ENCODE measurements around the gene GRID2. TPM values are rescaled to one million over a fixed set of nuclear protein-coding genes. Genes with fewer than 3 reads are reported as not detected.

GRID2 gene
- total and polyA plus RNA-seq, 12 donors: 0.01 to 0.07 (median 0.07) TPM; not detected in 9

- 53 to 61% methylated on average over 1 of the region's 1 CpG for WGBS, 2 donors
- Histone ChIP-seq H3K27ac (no peak overlapping the region), H3K4me3 (no peak overlapping the region), H3K27me3 (no peaks in the 10 kb centered on the region), H3K36me3 (no peaks in the 10 kb centered on the region), H3K4me1 (no peaks in the 10 kb centered on the region), H3K9me3 (no peaks in the 10 kb centered on the region)
- TF ChIP-seq CTCF (IDR thresholded peaks at IDR 0.05): no peak
- ATAC-seq (no peak), DNase-seq (no peak)
- intact Hi-C loops (cut with DNase I): no loop called here
These were observed 1350.4 kb downstream of the GRID2 start for GRCh38 chr4:93654211-93654610.

- TF ChIP-seq CTCF (IDR thresholded peaks at IDR 0.05): no peak
- H3K27me3 ChIP-seq: no peaks in the 10 kb centered on the region
- ATAC-seq (no peak), DNase-seq (no peak)
- H3K36me3 ChIP-seq: no peaks in the 10 kb centered on the region
- H3K4me3 ChIP-seq: no peak overlapping the region
- intact Hi-C loops (cut with DNase I): no loop called here
- H3K27ac ChIP-seq: no peak overlapping the region
- 79 to 80% methylated on average over 2 of the region's 2 CpGs for WGBS, 2 donors
- no peaks in the 10 kb centered on the region for H3K4me1 ChIP-seq
- H3K9me3 ChIP-seq: peaks cover 0 to 3% (median 0%) of the 10 kb centered on the region in 11 donors
These were observed 1353.8 kb downstream of the GRID2 start for GRCh38 chr4:93657527-93657926.

- no peak for DNase-seq
- TF ChIP-seq CTCF (IDR thresholded peaks at IDR 0.05): no peak
- no peaks in the 10 kb centered on the region for H3K36me3 ChIP-seq
- H3K9me3 ChIP-seq: peaks cover 0 to 3% (median 0%) of the 10 kb centered on the region in 11 donors
- no peaks in the 10 kb centered on the region for H3K4me1 ChIP-seq
- intact Hi-C loops (cut with DNase I): no loop called here
- WGBS, 2 donors: 59 to 90% methylated on average over 3 of the region's 3 CpGs
- H3K27me3 ChIP-seq: no peaks in the 10 kb centered on the region
- no peak overlapping the region for H3K4me3 ChIP-seq
- H3K27ac ChIP-seq: no peak overlapping the region
- ATAC-seq: no peak
These were observed 1354.7 kb downstream of the GRID2 start for GRCh38 chr4:93658443-93658842.

- Histone ChIP-seq H3K9me3 (peaks cover 0 to 3% (median 0%) of the 10 kb centered on the region in 11 donors), H3K27ac (no peak overlapping the region), H3K4me1 (no peaks in the 10 kb centered on the region), H3K27me3 (no peaks in the 10 kb centered on the region), H3K36me3 (no peaks in the 10 kb centered on the region), H3K4me3 (no peak overlapping the region)
- intact Hi-C loops (cut with DNase I): no loop called here
- WGBS, 2 donors: 81% methylated on average over 2 of the region's 2 CpGs
- TF ChIP-seq CTCF (IDR thresholded peaks at IDR 0.05): no peak
- DNase-seq (no peak), ATAC-seq (no peak)
These were observed 1355.9 kb downstream of the GRID2 start for GRCh38 chr4:93659629-93660028.

Measured in heart right ventricle (tissue), 16 donors.